ENCODE measurements around the gene LHCGR.

Gene LHCGR

GRCh38 chr2:48771241-48772014, 15.9 kb upstream of the LHCGR start:
- DNase-seq: no peak
- no peaks in the 10 kb centered on the region for H3K4me1 ChIP-seq (ENCODE audit: control insufficient read depth, insufficient read depth, low read length, poor library complexity, severe bottlenecking)
- no peak overlapping the region for H3K27ac ChIP-seq (ENCODE audit: insufficient read depth, low read length, poor library complexity, severe bottlenecking)
- no peaks in the 10 kb centered on the region for H3K36me3 ChIP-seq (ENCODE audit: control insufficient read depth, insufficient read depth, low read length)
- H3K4me3 ChIP-seq (ENCODE audit: insufficient read depth, low read depth, low read length, poor library complexity, severe bottlenecking): no peak overlapping the region
- H3K9me3 ChIP-seq (ENCODE audit: control insufficient read depth, low read length): no peaks in the 10 kb centered on the region
- H3K27me3 ChIP-seq (replicated peaks; ENCODE audit: control insufficient read depth, insufficient read depth, low read length, poor library complexity, severe bottlenecking): no peaks in the 10 kb centered on the region

GRCh38 chr2:48770181-48770580, 14.7 kb upstream of the LHCGR start:
- H3K4me3 ChIP-seq (ENCODE audit: insufficient read depth, low read depth, low read length, poor library complexity, severe bottlenecking): no peak overlapping the region
- H3K36me3 ChIP-seq (ENCODE audit: control insufficient read depth, insufficient read depth, low read length): no peaks in the 10 kb centered on the region
- H3K27ac ChIP-seq (ENCODE audit: insufficient read depth, low read length, poor library complexity, severe bottlenecking): no peak overlapping the region
- no peaks in the 10 kb centered on the region for H3K27me3 ChIP-seq (replicated peaks; ENCODE audit: control insufficient read depth, insufficient read depth, low read length, poor library complexity, severe bottlenecking)
- H3K4me1 ChIP-seq (ENCODE audit: control insufficient read depth, insufficient read depth, low read length, poor library complexity, severe bottlenecking): no peaks in the 10 kb centered on the region
- no peaks in the 10 kb centered on the region for H3K9me3 ChIP-seq (ENCODE audit: control insufficient read depth, low read length)
- no peak for DNase-seq

GRCh38 chr2:48768669-48769068, 13.1 kb upstream of the LHCGR start:
- no peak for DNase-seq
- no peak overlapping the region for H3K4me3 ChIP-seq (ENCODE audit: insufficient read depth, low read depth, low read length, poor library complexity, severe bottlenecking)
- H3K4me1 ChIP-seq (ENCODE audit: control insufficient read depth, insufficient read depth, low read length, poor library complexity, severe bottlenecking): no peaks in the 10 kb centered on the region

GRCh38 chr2:48767330-48767729, 11.8 kb upstream of the LHCGR start:
- no peaks in the 10 kb centered on the region for H3K27me3 ChIP-seq (replicated peaks; ENCODE audit: control insufficient read depth, insufficient read depth, low read length, poor library complexity, severe bottlenecking)
- H3K4me1 ChIP-seq (ENCODE audit: control insufficient read depth, insufficient read depth, low read length, poor library complexity, severe bottlenecking): no peaks in the 10 kb centered on the region
- no peak overlapping the region for H3K27ac ChIP-seq (ENCODE audit: insufficient read depth, low read length, poor library complexity, severe bottlenecking)
- no peak for DNase-seq
- H3K9me3 ChIP-seq (ENCODE audit: control insufficient read depth, low read length): no peaks in the 10 kb centered on the region
- no peaks in the 10 kb centered on the region for H3K36me3 ChIP-seq (ENCODE audit: control insufficient read depth, insufficient read depth, low read length)
- no peak overlapping the region for H3K4me3 ChIP-seq (ENCODE audit: insufficient read depth, low read depth, low read length, poor library complexity, severe bottlenecking)

More at GRCh38 chr2:48768669-48769068, 13.1 kb upstream of the LHCGR start:
- H3K27ac ChIP-seq (ENCODE audit: insufficient read depth, low read length, poor library complexity, severe bottlenecking): no peak overlapping the region
- H3K36me3 ChIP-seq (ENCODE audit: control insufficient read depth, insufficient read depth, low read length): no peaks in the 10 kb centered on the region
- no peaks in the 10 kb centered on the region for H3K9me3 ChIP-seq (ENCODE audit: control insufficient read depth, low read length)
- H3K27me3 ChIP-seq (replicated peaks; ENCODE audit: control insufficient read depth, insufficient read depth, low read length, poor library complexity, severe bottlenecking): no peaks in the 10 kb centered on the region

- no peak for DNase-seq
- H3K27me3 ChIP-seq (replicated peaks; ENCODE audit: control insufficient read depth, insufficient read depth, low read length, poor library complexity, severe bottlenecking): no peaks in the 10 kb centered on the region
- no peaks in the 10 kb centered on the region for H3K4me1 ChIP-seq (ENCODE audit: control insufficient read depth, insufficient read depth, low read length, poor library complexity, severe bottlenecking)
- no peak overlapping the region for H3K27ac ChIP-seq (ENCODE audit: insufficient read depth, low read length, poor library complexity, severe bottlenecking)
- H3K36me3 ChIP-seq (ENCODE audit: control insufficient read depth, insufficient read depth, low read length): no peaks in the 10 kb centered on the region
- H3K9me3 ChIP-seq (ENCODE audit: control insufficient read depth, low read length): no peaks in the 10 kb centered on the region
- H3K4me3 ChIP-seq (ENCODE audit: insufficient read depth, low read depth, low read length, poor library complexity, severe bottlenecking): no peak overlapping the region
These were observed 5.3 kb upstream of the LHCGR start for GRCh38 chr2:48760826-48761225.

GRCh38 chr2:48759682-48760081, 4.2 kb upstream of the LHCGR start:
- no peaks in the 10 kb centered on the region for H3K36me3 ChIP-seq (ENCODE audit: control insufficient read depth, insufficient read depth, low read length)
- no peak overlapping the region for H3K27ac ChIP-seq (ENCODE audit: insufficient read depth, low read length, poor library complexity, severe bottlenecking)
- no peaks in the 10 kb centered on the region for H3K27me3 ChIP-seq (replicated peaks; ENCODE audit: control insufficient read depth, insufficient read depth, low read length, poor library complexity, severe bottlenecking)
- H3K4me3 ChIP-seq (ENCODE audit: insufficient read depth, low read depth, low read length, poor library complexity, severe bottlenecking): no peak overlapping the region
- no peaks in the 10 kb centered on the region for H3K4me1 ChIP-seq (ENCODE audit: control insufficient read depth, insufficient read depth, low read length, poor library complexity, severe bottlenecking)
- no peaks in the 10 kb centered on the region for H3K9me3 ChIP-seq (ENCODE audit: control insufficient read depth, low read length)
- no peak for DNase-seq

GRCh38 chr2:48756289-48756688, 765 bp upstream of the LHCGR start:
- H3K4me3 ChIP-seq (ENCODE audit: insufficient read depth, low read depth, low read length, poor library complexity, severe bottlenecking): no peak overlapping the region
- H3K27me3 ChIP-seq (replicated peaks; ENCODE audit: control insufficient read depth, insufficient read depth, low read length, poor library complexity, severe bottlenecking): no peaks in the 10 kb centered on the region
- no peak for DNase-seq
- H3K9me3 ChIP-seq (ENCODE audit: control insufficient read depth, low read length): no peaks in the 10 kb centered on the region
- H3K4me1 ChIP-seq (ENCODE audit: control insufficient read depth, insufficient read depth, low read length, poor library complexity, severe bottlenecking): no peaks in the 10 kb centered on the region
- H3K27ac ChIP-seq (ENCODE audit: insufficient read depth, low read length, poor library complexity, severe bottlenecking): no peak overlapping the region
- no peaks in the 10 kb centered on the region for H3K36me3 ChIP-seq (ENCODE audit: control insufficient read depth, insufficient read depth, low read length)

- Histone ChIP-seq H3K9me3 (ENCODE audit: control insufficient read depth, low read length) (no peaks in the 10 kb centered on the region), H3K4me1 (ENCODE audit: control insufficient read depth, insufficient read depth, low read length, poor library complexity, severe bottlenecking) (no peaks in the 10 kb centered on the region), H3K4me3 (ENCODE audit: insufficient read depth, low read depth, low read length, poor library complexity, severe bottlenecking) (no peak overlapping the region), H3K36me3 (ENCODE audit: control insufficient read depth, insufficient read depth, low read length) (no peaks in the 10 kb centered on the region), H3K27ac (ENCODE audit: insufficient read depth, low read length, poor library complexity, severe bottlenecking) (no peak overlapping the region), H3K27me3 (replicated peaks; ENCODE audit: control insufficient read depth, insufficient read depth, low read length, poor library complexity, severe bottlenecking) (no peaks in the 10 kb centered on the region)
- DNase-seq: no peak
These were observed 650 bp downstream of the LHCGR start for GRCh38 chr2:48754874-48755273.

GRCh38 chr2:48753228-48753627, 2.3 kb downstream of the LHCGR start:
- H3K4me1 ChIP-seq (ENCODE audit: control insufficient read depth, insufficient read depth, low read length, poor library complexity, severe bottlenecking): no peaks in the 10 kb centered on the region
- H3K9me3 ChIP-seq (ENCODE audit: control insufficient read depth, low read length): no peaks in the 10 kb centered on the region
- H3K36me3 ChIP-seq (ENCODE audit: control insufficient read depth, insufficient read depth, low read length): no peaks in the 10 kb centered on the region
- H3K27ac ChIP-seq (ENCODE audit: insufficient read depth, low read length, poor library complexity, severe bottlenecking): no peak overlapping the region
- no peak for DNase-seq
- no peak overlapping the region for H3K4me3 ChIP-seq (ENCODE audit: insufficient read depth, low read depth, low read length, poor library complexity, severe bottlenecking)
- no peaks in the 10 kb centered on the region for H3K27me3 ChIP-seq (replicated peaks; ENCODE audit: control insufficient read depth, insufficient read depth, low read length, poor library complexity, severe bottlenecking)

- DNase-seq: no peak
- Histone ChIP-seq H3K36me3 (ENCODE audit: control insufficient read depth, insufficient read depth, low read length) (no peaks in the 10 kb centered on the region), H3K27ac (ENCODE audit: insufficient read depth, low read length, poor library complexity, severe bottlenecking) (no peak overlapping the region), H3K4me1 (ENCODE audit: control insufficient read depth, insufficient read depth, low read length, poor library complexity, severe bottlenecking) (no peaks in the 10 kb centered on the region), H3K4me3 (ENCODE audit: insufficient read depth, low read depth, low read length, poor library complexity, severe bottlenecking) (no peak overlapping the region), H3K9me3 (ENCODE audit: control insufficient read depth, low read length) (no peaks in the 10 kb centered on the region), H3K27me3 (replicated peaks; ENCODE audit: control insufficient read depth, insufficient read depth, low read length, poor library complexity, severe bottlenecking) (no peaks in the 10 kb centered on the region)
These were observed 5.3 kb downstream of the LHCGR start for GRCh38 chr2:48750128-48750739.

Data from effector memory CD4-positive, alpha-beta T cell (primary cell).